GM12878 (cell line): Measurements from ENCODE around the gene MSH2. TPM values are rescaled to one million over a fixed set of nuclear protein-coding genes. Genes with fewer than 3 reads are reported as not detected.

ENCODE experiments used
- BCL11A ChIP-seq: IDR thresholded peaks from 2 replicates; pipeline ENCODE4 v1.6.1; 2011; ENCODE audit warnings: low read depth, low read length
- CREM ChIP-seq: IDR thresholded peaks from 2 replicates; pipeline ENCODE4 v1.6.1; 2014; ENCODE audit warnings: antibody characterized with exemption, low read depth
- HCFC1 ChIP-seq: fragments of 150-350 bp; IDR thresholded peaks from 2 replicates; pipeline ENCODE4 v1.6.1; 2014; ENCODE audit warnings: low read length
- POU2F2 ChIP-seq: IDR thresholded peaks from 3 replicates; pipeline ENCODE4 v1.6.1; 2011; ENCODE audit warnings: low read depth, mild to moderate bottlenecking, low read length, borderline replicate concordance
- SIX5 ChIP-seq: IDR thresholded peaks from 2 replicates; pipeline ENCODE4 v1.6.1; 2011; ENCODE audit warnings: mild to moderate bottlenecking, low read depth, low read length, moderate library complexity; ENCODE audit not compliant: severe bottlenecking
- SMC3 ChIP-seq: IDR thresholded peaks from 2 replicates; pipeline ENCODE4 v1.6.1; 2011; ENCODE audit warnings: low read length, improper control_type of control experiment, borderline replicate concordance
- STAT1 ChIP-seq: fragments of 450-650 bp; conservative IDR thresholded peaks from 2 replicates; pipeline ENCODE4 v1.6.1; 2014; ENCODE audit warnings: antibody characterized with exemption, mild to moderate bottlenecking
- USF2 ChIP-seq: IDR thresholded peaks from 2 replicates; pipeline ENCODE4 v1.6.1; 2011; ENCODE audit warnings: low read depth, low read length, improper control_type of control experiment, borderline replicate concordance
- ZNF217 ChIP-seq: fragments of 450-650 bp; IDR thresholded peaks from 2 replicates; pipeline ENCODE4 v1.6.1; 2017; ENCODE audit warnings: antibody characterized with exemption, mild to moderate bottlenecking
- polyA plus RNA-seq, 11 experiments: library from polyadenylated mRNA; depleted of rRNA in 4 of 11; unstranded in 6 of 11; stranded (reverse) in 5 of 11; fragments of >200 nt; fragmentation: Nextera tagmentation in 4 of 11; fragmentation: Illumina TruSeq in 1 of 11; extraction: Ambion mirVana in 4 of 11; extraction: Trizol in 1 of 11; gene quantifications; 1 replicate in 1 of 11; 2 replicates in 10 of 11; pipeline versions ENCODE4 v1.2.1 to v1.2.3, GENCODE V29; 2011 to 2016; ENCODE audit warnings: inconsistent platforms in 2 of 11, missing spikeins in 2 of 11, low read depth in 1 of 11
- total RNA-seq, 4 experiments: library from RNA; depleted of rRNA in 3 of 4; stranded (reverse); fragments of >200 nt in 3 of 4; fragmentation: Illumina TruSeq in 1 of 4; extraction: Trizol in 1 of 4; gene quantifications; 2 replicates each; pipeline versions ENCODE4 v1.2.1 to v1.2.3, GENCODE V29; 2013 to 2021
- TF ChIP-seq, protein P1 (sequence below): IDR thresholded peaks from 2 replicates; pipeline ENCODE4 v1.6.1; 2012; ENCODE audit warnings: mild to moderate bottlenecking, low read depth, low read length

MSH2 gene
- total and polyA plus RNA-seq, 10 of the 15 experiments (the other 5 are each of a cell fraction or from before 2014, with no cell fraction given) = 24.3 to 94.4 (median 55.5) TPM

DNA sequence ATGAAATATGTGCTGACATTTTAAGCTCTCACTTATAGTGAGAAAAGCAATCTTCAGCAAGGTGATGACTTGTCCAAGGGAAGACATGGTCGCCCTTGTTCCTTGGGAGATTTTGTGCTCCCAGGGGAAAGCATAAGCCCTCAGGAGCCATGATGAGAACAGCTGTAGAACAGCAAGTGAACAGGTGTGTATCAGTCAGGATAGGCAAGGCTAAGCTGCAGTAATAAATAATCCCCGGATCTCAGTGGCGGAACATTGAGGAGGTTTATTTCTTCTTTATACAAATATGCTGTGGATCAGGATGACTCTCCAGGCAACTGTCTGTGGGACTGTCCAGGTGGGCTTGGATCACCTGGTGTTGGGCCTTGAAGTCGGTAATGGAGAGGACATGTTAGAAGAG is 103.1 kb downstream of the MSH2 start (continued):
- TF ChIP-seq POU2F2 (no peak), BCL11A (no peak), STAT1 (no peak), CREM (no peak), USF2 (no peak), ZNF217 (no peak), SIX5 (no peak), SMC3 (no peak), HCFC1 (no peak)
- TF ChIP-seq, protein P1, sequence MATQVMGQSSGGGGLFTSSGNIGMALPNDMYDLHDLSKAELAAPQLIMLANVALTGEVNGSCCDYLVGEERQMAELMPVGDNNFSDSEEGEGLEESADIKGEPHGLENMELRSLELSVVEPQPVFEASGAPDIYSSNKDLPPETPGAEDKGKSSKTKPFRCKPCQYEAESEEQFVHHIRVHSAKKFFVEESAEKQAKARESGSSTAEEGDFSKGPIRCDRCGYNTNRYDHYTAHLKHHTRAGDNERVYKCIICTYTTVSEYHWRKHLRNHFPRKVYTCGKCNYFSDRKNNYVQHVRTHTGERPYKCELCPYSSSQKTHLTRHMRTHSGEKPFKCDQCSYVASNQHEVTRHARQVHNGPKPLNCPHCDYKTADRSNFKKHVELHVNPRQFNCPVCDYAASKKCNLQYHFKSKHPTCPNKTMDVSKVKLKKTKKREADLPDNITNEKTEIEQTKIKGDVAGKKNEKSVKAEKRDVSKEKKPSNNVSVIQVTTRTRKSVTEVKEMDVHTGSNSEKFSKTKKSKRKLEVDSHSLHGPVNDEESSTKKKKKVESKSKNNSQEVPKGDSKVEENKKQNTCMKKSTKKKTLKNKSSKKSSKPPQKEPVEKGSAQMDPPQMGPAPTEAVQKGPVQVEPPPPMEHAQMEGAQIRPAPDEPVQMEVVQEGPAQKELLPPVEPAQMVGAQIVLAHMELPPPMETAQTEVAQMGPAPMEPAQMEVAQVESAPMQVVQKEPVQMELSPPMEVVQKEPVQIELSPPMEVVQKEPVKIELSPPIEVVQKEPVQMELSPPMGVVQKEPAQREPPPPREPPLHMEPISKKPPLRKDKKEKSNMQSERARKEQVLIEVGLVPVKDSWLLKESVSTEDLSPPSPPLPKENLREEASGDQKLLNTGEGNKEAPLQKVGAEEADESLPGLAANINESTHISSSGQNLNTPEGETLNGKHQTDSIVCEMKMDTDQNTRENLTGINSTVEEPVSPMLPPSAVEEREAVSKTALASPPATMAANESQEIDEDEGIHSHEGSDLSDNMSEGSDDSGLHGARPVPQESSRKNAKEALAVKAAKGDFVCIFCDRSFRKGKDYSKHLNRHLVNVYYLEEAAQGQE = no peak
